NCI-H2081 (cell line): ENCODE measurements around the gene NDUFS2.
A peak's percentile ranks its signal among the peaks of the same experiment; 100 is the strongest.

Experiments used
- DNase-seq, 2 experiments: peaks; one replicate each; lab custom pipeline; 2025; lab: John Stamatoyannopoulos, UW

NDUFS2 gene

DNA sequence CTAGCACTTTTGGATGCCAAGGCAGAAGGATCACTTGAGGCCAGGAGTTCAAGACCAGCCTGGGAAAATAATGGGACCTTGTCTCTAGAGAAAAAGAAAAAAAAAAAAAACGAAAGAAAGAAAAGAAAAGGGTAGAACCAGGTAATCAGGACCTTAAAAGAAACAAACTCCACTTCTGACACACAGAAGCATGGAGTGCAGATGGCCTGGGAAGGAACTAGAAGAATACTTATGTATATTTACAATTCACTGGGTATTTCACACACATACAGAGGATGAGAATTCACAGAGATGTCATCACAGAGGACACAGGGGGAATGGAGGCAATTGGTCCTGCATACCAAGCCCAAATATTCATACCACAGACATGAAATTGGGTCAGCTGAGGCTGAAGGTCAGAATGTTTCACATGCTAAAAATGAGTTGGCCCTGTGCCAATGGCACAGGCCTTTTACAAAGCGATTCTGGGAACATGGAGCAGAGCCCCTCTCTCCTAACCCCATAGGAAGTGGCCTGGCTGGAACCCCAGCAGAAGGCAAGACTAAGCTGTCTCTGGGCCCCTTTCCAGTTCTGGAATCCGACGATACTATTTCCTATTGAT, 29.3 kb upstream of the NDUFS2 start:
- no peak for DNase-seq

GRCh38 chr1:161173711-161174110, 28.5 kb upstream of the NDUFS2 start:
- DNase-seq, result no peak

DNA sequence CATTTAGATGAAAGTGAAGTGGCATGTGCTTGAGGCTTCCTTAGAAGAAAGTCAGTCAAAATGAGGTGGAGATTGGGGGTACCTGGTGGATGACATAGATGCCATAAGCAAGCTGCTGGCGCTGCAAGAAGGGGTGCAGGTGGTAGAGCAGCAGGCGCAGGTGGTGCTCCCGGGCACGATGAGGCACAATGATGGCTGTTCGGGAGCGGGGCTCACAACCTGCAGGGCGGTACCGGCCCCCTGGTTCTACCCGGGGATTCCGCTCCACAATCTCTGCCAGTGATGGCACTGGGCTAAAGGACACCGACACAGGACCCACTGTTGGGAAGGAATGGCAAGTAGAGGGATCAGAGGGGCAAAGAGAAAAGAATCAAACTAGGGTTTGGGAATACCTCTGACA, 27.3 kb upstream of the NDUFS2 start:
- no peak for DNase-seq

GRCh38 chr1:161175771-161176453, 26.3 kb upstream of the NDUFS2 start:
- no peak for DNase-seq

DNA sequence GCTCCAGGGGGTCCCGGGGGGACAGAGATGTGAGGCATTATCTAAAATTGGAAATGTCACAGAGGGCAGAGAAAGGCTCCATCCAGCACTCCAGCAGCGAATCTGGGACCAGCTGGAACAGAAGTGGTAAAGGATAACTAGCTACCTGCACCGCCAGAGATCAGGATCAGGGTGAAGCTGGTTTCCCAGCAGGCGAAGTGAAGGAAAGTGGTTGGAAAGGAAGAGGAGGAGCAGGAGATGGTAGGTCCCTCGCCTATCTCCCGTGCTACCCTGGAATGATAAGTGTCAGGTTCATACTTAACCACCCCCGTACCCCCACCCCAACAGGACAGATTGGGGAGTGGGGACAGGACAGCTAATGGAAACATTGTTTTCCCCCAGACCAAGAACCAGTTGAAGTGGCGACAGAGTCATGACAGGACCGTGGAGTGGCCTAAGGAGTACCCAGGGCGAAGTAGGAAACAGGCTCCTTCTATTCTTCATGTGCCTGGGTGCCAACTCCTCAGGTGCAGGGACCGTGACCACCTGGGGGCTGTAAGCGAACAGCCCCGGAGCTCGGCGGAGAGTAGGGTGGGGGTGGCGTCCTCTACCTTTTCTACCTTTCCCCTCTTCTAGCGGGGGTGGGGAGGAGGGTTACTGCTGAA, 25.6 kb upstream of the NDUFS2 start:
- no peak for DNase-seq

DNA sequence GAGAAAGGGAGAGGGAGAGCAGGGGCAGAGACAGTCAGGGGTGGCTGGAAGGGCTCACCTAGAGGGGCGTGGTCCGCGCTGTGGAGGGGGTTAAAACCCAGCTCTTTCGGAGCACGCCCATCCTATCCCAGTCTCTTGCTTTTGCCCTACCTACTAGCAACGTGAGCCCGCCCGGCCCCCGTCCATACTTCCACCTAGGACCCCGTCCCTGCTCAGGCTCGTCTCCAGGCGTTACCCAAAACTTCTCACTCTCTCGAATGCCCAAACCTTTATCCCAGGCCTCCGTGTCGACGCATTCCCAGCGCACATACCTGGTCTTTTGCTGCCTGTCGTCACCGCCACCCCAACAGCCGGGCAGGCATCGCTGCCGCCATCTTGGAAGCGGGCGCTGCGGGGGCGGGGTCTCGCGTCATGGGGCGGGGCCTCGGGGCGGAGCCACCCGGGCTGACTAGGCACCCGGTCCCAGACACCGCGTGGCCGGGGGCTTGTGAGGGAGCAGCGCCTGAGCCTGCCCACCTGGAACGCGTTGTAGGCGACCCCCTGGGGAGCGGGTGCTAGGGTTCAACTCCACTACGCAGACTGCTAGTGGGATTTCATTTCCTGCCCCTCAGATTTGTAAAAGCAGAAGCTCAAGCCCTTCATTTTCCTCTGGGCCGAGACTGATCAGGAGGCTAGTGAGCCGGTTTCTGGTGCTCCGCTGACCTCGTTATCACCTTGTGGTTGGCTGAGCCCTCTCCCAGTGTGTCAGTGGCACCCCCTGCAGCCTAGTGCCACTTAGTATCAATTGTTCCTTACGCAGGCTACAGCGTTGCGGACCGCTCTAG, 24.8 kb upstream of the NDUFS2 start, which contains the start of gene B4GALT3:
TSS of gene B4GALT3 (minus strand) at position 396 of the 824 bp plus-strand sequence. CDS start 1,447 bp downstream, outside the sequence.
- peak; percentile 91 for DNase-seq

GRCh38 chr1:161177936-161178244, 24.3 kb upstream of the NDUFS2 start:
- no peak for DNase-seq

GRCh38 chr1:161179698-161180097, 22.5 kb upstream of the NDUFS2 start:
- DNase-seq, result no peak

GRCh38 chr1:161180639-161181038, 21.5 kb upstream of the NDUFS2 start:
- no peak for DNase-seq

GRCh38 chr1:161182214-161182613, 20.0 kb upstream of the NDUFS2 start:
- DNase-seq, result no peak

GRCh38 chr1:161185282-161185682, 16.9 kb upstream of the NDUFS2 start:
- peak; percentile 48 to 68 for DNase-seq

DNA sequence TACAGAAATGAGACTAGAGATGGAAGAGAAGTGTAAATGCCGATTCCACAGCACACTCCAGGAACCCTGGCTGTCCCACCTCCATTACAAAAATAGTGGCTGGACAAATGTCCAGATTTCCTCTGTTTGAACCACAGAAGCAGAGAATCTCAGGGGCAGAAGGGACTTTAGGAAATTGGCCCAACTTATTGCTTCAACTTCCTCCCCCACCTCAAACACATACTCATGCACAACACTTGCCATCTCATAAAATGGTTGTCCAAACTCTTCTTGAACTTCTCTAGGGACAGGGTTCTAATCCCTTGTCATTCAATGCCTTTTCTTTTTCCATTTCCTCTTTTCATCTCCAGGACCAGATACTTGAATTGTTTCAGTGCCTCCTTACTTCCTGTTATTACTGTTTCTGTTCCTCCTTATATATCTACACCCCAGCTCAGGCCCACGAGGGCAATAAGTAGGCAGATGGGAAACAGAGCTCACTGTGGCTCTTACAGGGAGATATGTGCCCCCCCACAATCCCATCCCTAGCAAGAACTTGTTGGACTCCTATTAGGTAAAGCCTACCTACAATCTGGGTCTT, 16.3 kb upstream of the NDUFS2 start:
- DNase-seq, result no peak

GRCh38 chr1:161187311-161187710, 14.9 kb upstream of the NDUFS2 start:
- no peak for DNase-seq

DNA sequence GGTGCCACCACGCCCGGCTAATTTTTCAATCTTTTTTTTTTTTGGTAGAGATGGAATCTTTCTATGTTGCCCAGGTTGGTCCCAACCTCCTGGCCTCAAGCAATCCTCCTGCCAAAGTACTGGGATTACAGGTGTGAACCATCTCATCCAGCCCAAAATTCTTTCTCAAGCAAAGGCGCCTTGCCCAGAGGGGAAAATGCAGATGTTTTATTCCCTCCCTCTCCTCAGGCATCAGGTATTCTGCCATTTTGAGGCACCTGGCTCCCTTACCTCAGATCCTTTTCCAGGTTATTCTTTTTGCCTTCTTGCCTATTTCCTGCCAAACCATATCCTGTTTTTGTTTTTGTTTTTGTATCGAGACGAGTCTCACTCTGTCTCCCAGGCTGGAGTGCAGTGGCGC, 13.8 kb upstream of the NDUFS2 start:
- no peak for DNase-seq

DNA sequence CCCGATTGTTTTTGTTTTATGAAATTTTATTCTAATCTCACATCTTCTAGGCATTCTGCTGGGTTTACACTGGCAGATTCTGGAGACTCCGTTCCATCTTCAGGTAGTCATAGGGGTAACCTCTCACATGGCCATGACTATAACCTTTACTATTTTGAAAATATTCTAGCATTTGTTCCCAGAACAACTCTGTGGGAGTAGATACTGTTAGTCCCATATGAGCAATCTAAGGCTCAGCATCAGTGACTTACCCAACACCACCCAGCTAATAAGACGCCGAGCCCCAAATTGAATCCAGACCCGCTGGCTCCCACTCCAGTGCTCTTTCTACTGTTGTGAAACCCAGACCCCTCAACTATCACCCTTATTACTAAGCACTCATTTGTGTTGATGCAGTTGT, 13.1 kb upstream of the NDUFS2 start:
- DNase-seq, result no peak

DNA sequence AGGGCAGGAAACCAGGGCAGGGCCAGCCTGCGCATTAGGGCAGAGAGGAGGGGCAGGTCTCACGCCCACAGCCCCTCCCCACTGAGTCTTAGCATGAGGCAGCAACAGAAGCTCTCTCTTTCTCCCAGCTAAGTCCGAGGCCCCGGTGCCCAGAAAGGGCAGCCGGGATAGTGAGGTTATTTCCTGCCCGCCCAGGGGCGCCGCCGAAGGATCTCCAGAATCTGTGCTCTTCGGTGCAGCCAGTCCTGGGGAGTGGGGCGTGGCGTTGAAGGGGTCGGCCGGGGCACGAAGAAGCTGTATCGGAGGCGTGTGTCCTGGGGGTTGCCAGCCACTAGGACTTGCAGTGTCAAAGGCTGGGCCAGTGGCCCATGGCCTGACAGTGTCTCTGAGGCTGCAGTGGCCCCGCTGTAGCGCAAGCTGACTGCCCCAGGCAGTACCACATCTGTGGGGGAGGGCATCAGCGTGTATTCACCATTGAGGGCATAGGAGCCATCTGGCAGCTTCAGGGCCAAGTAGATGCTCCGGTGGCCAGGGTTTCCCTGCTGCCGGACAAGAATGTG, 11.1 kb upstream of the NDUFS2 start:
- DNase-seq, result no peak

GRCh38 chr1:161191971-161192370, 10.2 kb upstream of the NDUFS2 start:
- DNase-seq, result no peak

DNA sequence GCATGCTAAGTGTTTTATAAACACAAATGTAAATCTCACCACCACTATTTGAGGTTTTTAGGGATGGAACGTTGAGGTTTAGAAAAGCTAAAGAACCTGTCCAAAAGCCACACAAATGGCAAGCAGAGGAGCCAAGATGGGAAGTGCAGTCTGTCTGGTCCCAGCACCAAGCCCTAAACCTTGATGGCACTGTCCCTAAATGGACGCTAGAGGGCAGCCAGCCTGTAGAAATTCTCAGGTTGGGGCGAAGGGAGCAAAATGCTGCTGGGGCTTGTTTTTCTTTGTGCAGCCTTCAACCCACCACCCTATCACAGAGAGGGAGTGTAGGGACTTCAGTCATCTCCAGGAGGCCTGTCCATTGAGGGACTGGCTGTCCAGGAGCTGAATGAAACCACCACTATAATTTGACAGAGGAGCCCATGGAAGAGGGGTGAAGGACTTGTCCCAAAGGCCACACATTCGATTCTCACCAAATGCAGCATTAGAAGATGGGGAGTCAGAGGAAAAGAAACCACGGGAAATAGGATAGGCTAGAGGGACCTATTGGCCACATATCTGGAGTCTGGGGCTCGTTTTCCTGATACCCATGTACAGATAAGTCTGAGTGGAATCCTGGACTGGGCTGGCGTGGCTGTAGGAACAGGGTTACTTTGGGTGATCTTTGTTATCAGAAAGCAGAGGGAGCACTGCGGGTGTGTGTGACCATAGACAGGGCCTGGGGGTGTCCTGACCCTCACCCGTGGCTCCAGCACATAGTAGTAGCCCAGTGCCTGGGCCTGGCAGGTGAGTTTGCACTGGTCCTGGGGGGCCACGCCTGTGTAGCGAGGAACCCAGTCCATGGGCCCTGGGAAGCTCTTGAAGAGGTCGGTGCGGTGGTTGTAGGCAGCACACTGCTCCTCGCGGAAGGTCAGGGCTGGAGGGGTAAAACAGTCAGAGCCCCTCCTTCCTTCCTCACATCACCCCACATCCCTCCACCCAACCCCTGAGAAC, 9.4 kb upstream of the NDUFS2 start:
- peak; percentile 84 to 88 for DNase-seq

DNA sequence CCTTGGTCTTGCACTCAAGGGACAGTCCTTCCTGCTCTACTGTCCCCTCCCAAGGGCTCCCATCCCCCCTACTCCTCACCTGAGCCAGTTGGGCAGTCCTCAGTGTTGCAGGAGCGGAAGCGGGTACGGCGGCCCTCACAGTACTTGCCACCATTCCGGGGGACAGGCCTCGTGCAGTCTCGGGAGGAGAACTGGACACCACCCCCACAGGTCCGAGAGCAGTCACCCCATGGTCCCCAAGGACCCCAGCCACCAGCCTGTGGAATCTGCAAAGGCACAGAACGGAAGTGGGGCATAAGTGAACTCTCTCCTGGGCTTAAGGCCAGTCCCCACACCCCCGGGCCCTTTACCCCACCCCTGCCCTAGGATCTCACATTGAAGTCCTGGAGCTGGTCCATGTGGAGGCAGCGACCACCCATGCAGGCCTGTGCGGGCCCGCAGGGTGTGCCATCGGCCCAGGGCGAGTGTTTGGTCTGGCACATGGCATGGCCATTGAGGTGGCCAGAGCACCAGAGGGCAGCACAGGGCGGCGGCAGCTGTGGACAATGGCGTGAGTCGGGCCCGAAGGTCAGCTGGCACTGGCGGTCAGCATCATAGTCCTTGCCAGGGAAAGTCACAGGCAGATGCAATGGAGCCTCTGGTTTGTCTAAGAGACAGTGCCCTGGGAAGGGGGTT, 8.5 kb upstream of the NDUFS2 start:
- DNase-seq, result no peak

DNA sequence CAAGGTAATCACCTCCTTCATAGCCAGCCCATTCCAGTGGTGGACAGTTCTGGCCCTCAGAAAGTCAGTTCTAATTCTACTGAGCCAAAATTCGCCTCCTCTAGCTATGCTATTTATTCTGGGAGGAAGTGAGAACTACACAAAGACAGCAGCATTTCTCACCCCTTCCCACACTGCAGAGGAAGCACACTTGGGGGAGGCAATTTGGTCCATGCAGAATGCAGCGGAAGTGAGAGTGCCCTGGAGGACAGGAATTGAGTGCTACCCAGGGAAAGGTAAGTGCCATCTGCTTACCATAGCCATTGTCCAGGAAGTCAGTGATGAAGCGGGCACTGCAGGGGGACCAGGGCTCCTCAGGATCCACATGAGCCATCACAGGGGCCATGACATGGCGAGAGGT, 7.0 kb upstream of the NDUFS2 start:
- no peak for DNase-seq
